GM12878 (cell line): ENCODE measurements around the gene KRTAP1-3. TPM values are rescaled to one million over a fixed set of nuclear protein-coding genes. Genes with fewer than 3 reads are reported as not detected.

Experiments used
- ATAC-seq: fragments of 200-7000 bp; cut with Tn5 transposase; 3 replicates; pipeline ENCODE4 v1.9.1; 2020; ENCODE audit warnings: mild to moderate bottlenecking, moderate library complexity
- BruUV-seq: library from RNA; stranded (reverse); fragments of 400-500 nt; replicated peaks from 2 replicates; lab custom pipeline; 2021; lab: Mats Ljungman, UMichigan
- CTCF ChIA-PET: fragments of 300-600 bp; sonication (Branson Sonifier 250); formaldehyde crosslinking; extraction: SDS; loops from one replicate; lab custom pipeline; 2021; ENCODE audit warnings: inconsistent platforms; lab: Yijun Ruan, JAX
- POLR2A ChIA-PET: fragments of 350-600 bp; formaldehyde crosslinking; extraction: SDS; loops from one replicate; lab custom pipeline; 2021; ENCODE audit warnings: inconsistent platforms; lab: Charles Lee
- RAD21 ChIA-PET: fragments of 300-600 bp; sonication (Branson Sonifier 250); formaldehyde crosslinking; loops from one replicate; lab custom pipeline; 2023; ENCODE audit warnings: antibody characterized with exemption; ENCODE audit not compliant: unreplicated experiment; lab: Charles Lee
- SMC1A ChIA-PET: fragments of 300-600 bp; sonication (Branson Sonifier 250); formaldehyde crosslinking; loops from one replicate; lab custom pipeline; 2023; ENCODE audit not compliant: unreplicated experiment, uncharacterized antibody; lab: Charles Lee
- DNase-seq: peaks from one replicate; pipeline ENCODE4 v3.0.0-alpha.2; 2011; ENCODE audit warnings: low read depth, low spot score
- FAIRE-seq: peaks from 3 replicates; lab custom pipeline; 2011; peaks lifted over from hg19 to GRCh38; lab: Jason Lieb, UNC
- H2AFZ ChIP-seq: 2 replicates; pipeline ENCODE4 v1.6.0; 2011; ENCODE audit warnings: low read depth, low read length, control low read depth; ENCODE audit not compliant: control insufficient read depth
- H3K27ac ChIP-seq: 2 replicates; pipeline ENCODE4 v1.5.1; 2011; ENCODE audit warnings: control low read depth; ENCODE audit not compliant: control insufficient read depth, insufficient read depth
- H3K27me3 ChIP-seq, 2 experiments: replicated peaks in 1 of 2; 2 replicates each; pipeline versions ENCODE4 v1.6.0 to v1.6.1; 2011; ENCODE audit warnings: low read length in 1 of 2; ENCODE audit not compliant: control insufficient read depth in 2 of 2, insufficient read depth in 2 of 2
- H3K36me3 ChIP-seq, 2 experiments: 2 replicates each; pipeline ENCODE4 v1.5.1; 2011; ENCODE audit warnings: low read length in 1 of 2; ENCODE audit not compliant: control insufficient read depth in 2 of 2, insufficient read depth in 2 of 2
- H3K4me1 ChIP-seq: 2 replicates; pipeline ENCODE4 v1.6.1; 2011; ENCODE audit warnings: mild to moderate bottlenecking, low read length, moderate library complexity, mixed read lengths; ENCODE audit not compliant: control insufficient read depth, insufficient read depth
- H3K4me2 ChIP-seq: 2 replicates; pipeline ENCODE4 v1.6.0; 2011; ENCODE audit warnings: control low read depth; ENCODE audit not compliant: control insufficient read depth, insufficient read depth
- H3K4me3 ChIP-seq: fragments of 200-600 bp; sonication (generic); 2 replicates; pipeline ENCODE4 v1.5.1; 2016
- H3K79me2 ChIP-seq: 2 replicates; pipeline ENCODE4 v1.6.0; 2011; ENCODE audit warnings: low read length; ENCODE audit not compliant: control insufficient read depth, insufficient read depth
- H3K9ac ChIP-seq: 2 replicates; pipeline ENCODE4 v1.8.0; 2011; ENCODE audit warnings: low read length, control low read depth, mixed read lengths; ENCODE audit not compliant: control insufficient read depth, insufficient read depth
- H3K9me3 ChIP-seq: replicated peaks from 3 replicates; pipeline ENCODE4 v1.5.1; 2011; ENCODE audit warnings: mild to moderate bottlenecking, low read length; ENCODE audit not compliant: control insufficient read depth, insufficient read depth
- H4K20me1 ChIP-seq: 2 replicates; pipeline ENCODE4 v1.6.0; 2011; ENCODE audit not compliant: control insufficient read depth, insufficient read depth
- FOS ChIP-seq: IDR thresholded peaks from 3 replicates; pipeline ENCODE4 v1.6.1; 2011; ENCODE audit warnings: borderline replicate concordance; ENCODE audit not compliant: insufficient read length; ENCODE audit errors: extremely low read depth
- MEF2B ChIP-seq: fragments of 450-650 bp; IDR thresholded peaks from 2 replicates; pipeline ENCODE4 v1.6.1; 2018; ENCODE audit warnings: mild to moderate bottlenecking, moderate library complexity; ENCODE audit not compliant: partially characterized antibody, poor library complexity, severe bottlenecking
- NRF1 ChIP-seq: conservative IDR thresholded peaks from 2 replicates; pipeline ENCODE4 v1.6.1; 2011; ENCODE audit warnings: mild to moderate bottlenecking, low read depth, low read length, improper control_type of control experiment
- POLR2A ChIP-seq: IDR thresholded peaks from 2 replicates; pipeline ENCODE4 v1.6.1; 2011; ENCODE audit warnings: low read depth, mild to moderate bottlenecking, low read length
- RAD51 ChIP-seq: fragments of 450-650 bp; IDR thresholded peaks from 2 replicates; pipeline ENCODE4 v1.6.1; 2016; ENCODE audit warnings: moderate library complexity, mild to moderate bottlenecking, inconsistent platforms
- YBX1 ChIP-seq: fragments of 450-650 bp; IDR thresholded peaks from 2 replicates; pipeline ENCODE4 v1.6.1; 2016; ENCODE audit warnings: antibody characterized with exemption
- WGBS: methylation state at CpG from one replicate; pipeline ENCODE4 v1.1.6; 2016; ENCODE audit warnings: low lambda C conversion rate; ENCODE audit not compliant: insufficient replicate concordance, insufficient coverage; ENCODE audit errors: missing lambda C conversion rate; 5-methylcytosine and 5-hydroxymethylcytosine counted together
- in situ Hi-C: fragments of 300-500 bp; cut with MboI; formaldehyde crosslinking; loops from 9 replicates; pipeline ENCODE4 v1.14.3; 2018; ENCODE audit warnings: mixed read lengths
- intact Hi-C: fragments of 100-400 bp; cut with micrococcal nuclease; formaldehyde crosslinking; loops from one replicate; pipeline ENCODE4 v1.14.2; 2022; ENCODE audit not compliant: unreplicated experiment
- polyA plus RNA-seq, 11 experiments: library from polyadenylated mRNA; depleted of rRNA in 4 of 11; unstranded in 6 of 11; stranded (reverse) in 5 of 11; fragments of >200 nt; fragmentation: Nextera tagmentation in 4 of 11; fragmentation: Illumina TruSeq in 1 of 11; extraction: Ambion mirVana in 4 of 11; extraction: Trizol in 1 of 11; gene quantifications; 1 replicate in 1 of 11; 2 replicates in 10 of 11; pipeline versions ENCODE4 v1.2.1 to v1.2.3, GENCODE V29; 2011 to 2016; ENCODE audit warnings: inconsistent platforms in 2 of 11, missing spikeins in 2 of 11, low read depth in 1 of 11
- total RNA-seq, 4 experiments: library from RNA; depleted of rRNA in 3 of 4; stranded (reverse); fragments of >200 nt in 3 of 4; fragmentation: Illumina TruSeq in 1 of 4; extraction: Trizol in 1 of 4; gene quantifications; 2 replicates each; pipeline versions ENCODE4 v1.2.1 to v1.2.3, GENCODE V29; 2013 to 2021

Gene KRTAP1-3
- total and polyA plus RNA-seq, 10 of the 15 experiments (the other 5 are each of a cell fraction or from before 2014, with no cell fraction given), result not detected

DNA sequence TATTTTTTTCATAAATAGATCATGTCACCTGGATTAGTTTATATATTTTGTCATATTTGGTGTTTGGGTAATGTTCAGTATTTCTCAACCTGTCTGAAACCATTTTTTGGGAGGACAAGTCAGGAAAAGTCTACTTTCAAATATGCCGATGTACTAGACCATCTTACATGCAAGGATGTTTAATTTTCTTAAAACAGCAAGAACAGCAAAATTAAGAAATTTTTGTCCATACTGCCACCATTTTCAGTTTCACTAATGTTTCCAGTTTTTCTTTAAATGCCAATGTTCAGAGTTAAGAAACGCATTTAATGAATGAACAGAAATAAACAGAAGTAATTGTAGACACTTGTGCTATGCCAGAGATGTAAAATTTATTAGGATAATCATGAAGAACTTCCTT is 41.6 kb downstream of the KRTAP1-3 start:
- H3K9ac ChIP-seq, result no peak overlapping the region
- ChIA-PET CTCF (no interaction called here), RAD21 (no interaction called here), SMC1A (no interaction called here), POLR2A (no interaction called here)
- H3K27ac ChIP-seq, result no peak overlapping the region
- H3K9me3 ChIP-seq, result no peaks in the 10 kb centered on the region
- H3K79me2 ChIP-seq, result no peaks in the 10 kb centered on the region
- H3K27me3 ChIP-seq, result peaks cover 0 to 8% of the 10 kb centered on the region in 2 experiments; a peak in 1 of 4 replicates
- in situ Hi-C loops (no loop called here), intact Hi-C loops (no loop called here)
- no peaks in the 10 kb centered on the region for H3K36me3 ChIP-seq
- BruUV-seq, result no TSS peak
- no peak overlapping the region for H3K4me2 ChIP-seq
- ATAC-seq (no peak), FAIRE-seq (no peak), DNase-seq (no peak)
- H2AFZ ChIP-seq, result no peak overlapping the region
- H4K20me1 ChIP-seq, result no peaks in the 10 kb centered on the region
- no peaks in the 10 kb centered on the region for H3K4me1 ChIP-seq
- TF ChIP-seq POLR2A, result no peak
- H3K4me3 ChIP-seq, result no peak overlapping the region
- 84% methylated on average over 2 of the region's 2 CpGs for WGBS

DNA sequence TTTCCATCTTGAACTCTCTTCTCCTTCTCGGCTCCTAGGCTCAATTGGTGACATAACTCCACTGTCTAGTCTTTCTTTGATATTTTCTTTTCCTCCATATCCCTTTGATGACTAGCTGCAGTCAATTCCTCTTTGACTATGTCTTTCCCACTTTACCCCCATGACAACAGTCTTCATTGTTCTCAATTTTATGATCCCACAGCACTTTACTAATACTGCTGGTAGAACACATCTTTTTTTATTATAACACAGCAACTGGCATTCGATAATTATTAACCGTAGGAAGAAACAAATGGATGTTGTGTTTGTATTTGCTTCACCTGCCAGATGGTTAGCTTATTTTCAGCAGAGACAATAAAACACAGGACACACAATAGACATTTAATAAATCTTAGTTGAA is 42.0 kb downstream of the KRTAP1-3 start:
- in situ Hi-C loops (no loop called here), intact Hi-C loops (no loop called here)
- H3K27ac ChIP-seq, result no peak overlapping the region
- no peak overlapping the region for H3K9ac ChIP-seq
- ATAC-seq (no peak), FAIRE-seq (no peak), DNase-seq (no peak)
- no peak overlapping the region for H3K4me3 ChIP-seq
- ChIA-PET SMC1A (no interaction called here), POLR2A (no interaction called here), RAD21 (no interaction called here), CTCF (no interaction called here)
- H2AFZ ChIP-seq, result no peak overlapping the region
- 23% methylated on average over 3 of the region's 3 CpGs for WGBS
- peaks cover 0 to 8% of the 10 kb centered on the region in 2 experiments; a peak in 1 of 4 replicates for H3K27me3 ChIP-seq
- TF ChIP-seq RAD51, result no peak
- no peak for TF ChIP-seq NRF1
- no peak for TF ChIP-seq FOS
- no peak for TF ChIP-seq YBX1
- no peak for TF ChIP-seq MEF2B
- H4K20me1 ChIP-seq, result no peaks in the 10 kb centered on the region
- H3K4me2 ChIP-seq, result no peak overlapping the region
- H3K9me3 ChIP-seq, result no peaks in the 10 kb centered on the region
- H3K4me1 ChIP-seq, result no peaks in the 10 kb centered on the region
- H3K36me3 ChIP-seq, result no peaks in the 10 kb centered on the region
- H3K79me2 ChIP-seq, result no peaks in the 10 kb centered on the region
- BruUV-seq, result no TSS peak
